ENCODE results near the gene GLB1L. TPM values are rescaled to one million over a fixed set of nuclear protein-coding genes. Genes with fewer than 3 reads are reported as not detected.

Gene GLB1L
- total and polyA plus RNA-seq, 4 experiments from 2014 or later: 0.26 to 2.5 (median 1.1) TPM

Small RNAs within 50 kb of the gene (microRNA-seq; reads per million reads assigned to microRNA genes)
- not detected for gene MIR153-1 (ENCODE audit: borderline microRNAs expressed, borderline number of aligned reads, borderline replicate concordance)

Other genes starting within 250 kb of the GLB1L start
- gene CFAP65, start 203.9 kb downstream of the GLB1L start, total RNA-seq: not detected
- not detected for gene CFAP65, start 203.9 kb downstream of the GLB1L start, polyA plus RNA-seq
- under 1 TPM in 1 of 2 experiments, not detected in 1; 0.17 TPM for gene IHH, start 184.5 kb downstream of the GLB1L start, total RNA-seq
- not detected for gene IHH, start 184.5 kb downstream of the GLB1L start, polyA plus RNA-seq
- 10 to 100 TPM; 14.1 to 15.5 TPM for gene NHEJ1, start 84.6 kb downstream of the GLB1L start, total RNA-seq
- 10 to 100 TPM; 25.5 to 27.5 TPM for gene NHEJ1, start 84.6 kb downstream of the GLB1L start, polyA plus RNA-seq
- gene SLC23A3, start 75.4 kb downstream of the GLB1L start, total RNA-seq: 10 to 100 TPM; 11.8 to 12.1 TPM
- gene SLC23A3, start 75.4 kb downstream of the GLB1L start, polyA plus RNA-seq: not detected
- gene CNPPD1, start 68.5 kb downstream of the GLB1L start, total RNA-seq: 10 to 100 TPM; 79.3 to 83.3 TPM
- 10 to 100 TPM; 76.5 to 82.2 TPM for gene CNPPD1, start 68.5 kb downstream of the GLB1L start, polyA plus RNA-seq
- 100 to 1,000 TPM; 123 to 128 TPM for gene RETREG2, start 67.2 kb downstream of the GLB1L start, total RNA-seq
- 10 to 100 TPM; 76.5 to 82.2 TPM for gene RETREG2, start 67.2 kb downstream of the GLB1L start, polyA plus RNA-seq
- gene ZFAND2B, start 38.7 kb downstream of the GLB1L start, total RNA-seq: 10 to 100 TPM; 73.3 to 79.8 TPM
- gene ZFAND2B, start 38.7 kb downstream of the GLB1L start, polyA plus RNA-seq: 10 to 100 TPM; 76.3 to 81.5 TPM
- gene ABCB6, start 26.5 kb downstream of the GLB1L start, total RNA-seq: 10 to 100 TPM; 10.7 to 11.1 TPM
- 1 to 10 TPM; 1.4 to 4.3 TPM for gene ABCB6, start 26.5 kb downstream of the GLB1L start, polyA plus RNA-seq
- gene ATG9A, start 15.8 kb downstream of the GLB1L start, total RNA-seq: 10 to 100 TPM; 48.7 to 53.0 TPM
- 10 to 100 TPM; 10.3 to 27.8 TPM for gene ATG9A, start 15.8 kb downstream of the GLB1L start, polyA plus RNA-seq
- 100 to 1,000 TPM; 244 to 260 TPM for gene ANKZF1, start 15.6 kb downstream of the GLB1L start, total RNA-seq
- gene ANKZF1, start 15.6 kb downstream of the GLB1L start, polyA plus RNA-seq: 10 to 100 TPM; 22.1 to 49.5 TPM
- gene STK16, start within 50 bp of the GLB1L start, total RNA-seq: 10 to 100 TPM; 19.3 to 21.1 TPM
- 10 to 100 TPM; 15.3 to 15.4 TPM for gene STK16, start within 50 bp of the GLB1L start, polyA plus RNA-seq
- gene TUBA4B, start 7.8 kb upstream of the GLB1L start, total RNA-seq: not detected
- gene TUBA4B, start 7.8 kb upstream of the GLB1L start, polyA plus RNA-seq: not detected
- gene TUBA4A, start 8.5 kb upstream of the GLB1L start, total RNA-seq: 100 to 1,000 TPM; 242 to 259 TPM
- 100 to 1,000 TPM; 157 to 268 TPM for gene TUBA4A, start 8.5 kb upstream of the GLB1L start, polyA plus RNA-seq
- gene DNAJB2, start 33.9 kb upstream of the GLB1L start, total RNA-seq: 100 to 1,000 TPM; 110 to 117 TPM
- 1 to 10 TPM; 4.1 to 6.8 TPM for gene DNAJB2, start 33.9 kb upstream of the GLB1L start, polyA plus RNA-seq
- gene PTPRN, start 64.0 kb upstream of the GLB1L start, total RNA-seq: not detected
- under 1 TPM in 1 of 2 donors, not detected in 1; 0.31 TPM for gene PTPRN, start 64.0 kb upstream of the GLB1L start, polyA plus RNA-seq
- not detected for gene RESP18, start 87.3 kb upstream of the GLB1L start, total RNA-seq
- gene RESP18, start 87.3 kb upstream of the GLB1L start, polyA plus RNA-seq: not detected
- gene DNPEP, start 142.5 kb upstream of the GLB1L start, total RNA-seq: 10 to 100 TPM; 70.4 to 75.9 TPM
- 10 to 100 TPM; 57.8 to 73.3 TPM for gene DNPEP, start 142.5 kb upstream of the GLB1L start, polyA plus RNA-seq
- not detected for gene DES, start 172.9 kb upstream of the GLB1L start, total RNA-seq
- not detected for gene DES, start 172.9 kb upstream of the GLB1L start, polyA plus RNA-seq
- gene SPEG, start 189.4 kb upstream of the GLB1L start, total RNA-seq: 1 to 10 TPM; 8.8 to 9.0 TPM
- under 1 TPM; 0.15 to 0.20 TPM for gene SPEG, start 189.4 kb upstream of the GLB1L start, polyA plus RNA-seq

All from CD4-positive, alpha-beta memory T cell (primary cell).